Inflammatory macrophage treated with lipopolysaccharide for 1 hour (primary cell): ENCODE data around the gene SUGCT.

Source experiments
- DNase-seq, 2 donors: peaks; one replicate each; pipeline ENCODE4 v3.0.0-alpha.2; 2020 to 2022

SUGCT gene

GRCh38 chr7:40700653-40701421, 566.0 kb downstream of the SUGCT start:
- peak in 1 of 2 donors; percentile 32 for DNase-seq

DNA sequence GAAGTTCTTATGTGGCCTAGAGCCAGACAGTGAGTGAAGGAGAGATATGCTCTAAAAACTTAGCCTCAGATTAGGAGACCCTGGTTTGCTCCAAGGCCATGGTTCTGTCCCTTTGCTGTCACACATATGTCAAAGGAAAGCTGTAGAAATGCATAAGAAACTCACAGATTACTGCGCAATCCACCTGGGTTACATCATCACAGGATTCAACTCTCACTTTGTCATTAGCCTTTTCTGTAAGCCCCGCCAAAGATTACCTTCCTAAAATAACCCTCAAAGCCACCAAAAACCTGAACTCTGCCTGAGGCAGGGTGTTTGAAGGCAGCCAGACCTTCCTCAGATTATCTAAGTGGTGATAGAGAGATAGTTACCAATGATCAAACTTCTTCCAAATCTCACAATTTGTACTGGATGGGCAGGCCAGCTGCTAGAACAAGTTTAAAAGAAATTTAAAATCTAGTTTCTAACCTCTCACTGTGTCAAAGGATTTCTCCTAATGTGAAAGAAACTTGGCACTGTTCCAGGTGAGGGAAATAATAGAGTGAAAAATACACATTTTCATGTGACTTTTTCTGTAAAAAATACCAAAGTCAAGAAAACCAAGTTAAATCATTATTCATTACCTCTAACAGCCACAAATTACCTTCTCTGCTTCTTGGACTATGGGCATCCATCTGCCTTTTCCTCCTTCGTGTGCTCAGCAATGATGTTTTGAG, 567.2 kb downstream of the SUGCT start:
- DNase-seq = no peak

GRCh38 chr7:40704172-40704571, 569.4 kb downstream of the SUGCT start:
- no peak for DNase-seq

DNA sequence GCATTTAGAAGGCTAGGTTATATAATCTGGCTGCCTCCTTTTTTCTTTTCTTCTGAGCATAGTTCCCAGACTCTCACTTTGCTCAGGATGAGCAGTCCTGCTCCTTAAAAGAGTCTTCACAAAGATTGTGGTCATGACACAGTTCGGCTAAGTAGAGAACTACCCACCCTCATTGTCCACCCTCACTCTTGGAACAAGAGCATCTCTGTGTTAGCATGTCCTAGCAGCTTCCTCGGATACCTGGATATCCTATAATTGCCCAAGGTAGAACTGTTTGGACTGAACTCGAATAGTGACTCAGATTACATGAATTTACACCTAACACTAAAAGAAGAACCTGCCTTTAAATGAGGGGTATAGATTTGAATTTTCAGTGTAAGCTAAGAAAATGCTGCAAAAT, 572.0 kb downstream of the SUGCT start:
- DNase-seq = no peak

DNA sequence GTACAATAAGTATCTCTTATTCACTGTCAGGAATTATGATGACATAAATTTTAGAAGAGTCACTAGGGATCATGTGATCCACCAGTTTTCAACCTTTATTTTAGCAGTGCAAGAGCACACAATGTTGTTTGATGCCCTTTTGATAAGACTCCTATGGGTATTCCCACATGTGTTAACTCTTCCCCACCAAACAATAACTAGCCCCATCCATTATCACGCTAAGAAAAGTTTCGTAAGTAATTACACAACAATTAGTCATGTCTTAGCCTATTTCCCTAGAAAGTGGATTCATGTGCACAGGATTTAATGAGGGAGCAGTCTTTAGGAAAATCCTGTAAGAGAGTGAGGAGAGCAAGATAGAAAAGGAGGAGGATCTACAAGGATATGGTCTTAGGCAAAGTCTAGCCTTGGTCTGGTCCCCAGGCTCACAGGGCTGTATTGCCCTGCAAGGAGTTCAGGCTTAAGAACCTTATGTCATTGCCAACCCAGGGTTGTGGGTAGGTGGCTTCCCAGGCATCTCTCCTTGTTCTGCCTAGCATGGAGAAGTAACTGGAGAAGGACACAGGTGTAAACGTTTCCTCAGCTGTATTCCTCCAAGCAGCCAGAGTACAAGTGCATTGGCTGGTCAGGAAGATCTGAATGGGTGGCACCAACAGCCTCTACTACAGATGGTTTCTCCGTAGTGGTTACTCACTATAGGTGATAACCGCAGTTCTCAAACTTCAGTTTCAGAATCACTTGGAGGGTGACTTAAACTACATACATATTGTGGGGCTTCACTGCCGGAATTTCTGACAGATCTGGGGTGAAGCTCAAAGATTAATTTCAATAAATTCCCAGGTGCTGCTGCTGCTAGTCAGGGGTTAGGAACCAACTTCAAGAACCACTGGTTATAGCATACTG, 574.5 kb downstream of the SUGCT start:
- peak; percentile 23 to 30 for DNase-seq

- no peak for DNase-seq
Measured at GRCh38 chr7:40711706-40712105, 576.9 kb downstream of the SUGCT start.

GRCh38 chr7:40714363-40715052, 579.7 kb downstream of the SUGCT start:
- no peak for DNase-seq

- DNase-seq = no peak
Measured at GRCh38 chr7:40715053-40715430, 580.2 kb downstream of the SUGCT start.

DNA sequence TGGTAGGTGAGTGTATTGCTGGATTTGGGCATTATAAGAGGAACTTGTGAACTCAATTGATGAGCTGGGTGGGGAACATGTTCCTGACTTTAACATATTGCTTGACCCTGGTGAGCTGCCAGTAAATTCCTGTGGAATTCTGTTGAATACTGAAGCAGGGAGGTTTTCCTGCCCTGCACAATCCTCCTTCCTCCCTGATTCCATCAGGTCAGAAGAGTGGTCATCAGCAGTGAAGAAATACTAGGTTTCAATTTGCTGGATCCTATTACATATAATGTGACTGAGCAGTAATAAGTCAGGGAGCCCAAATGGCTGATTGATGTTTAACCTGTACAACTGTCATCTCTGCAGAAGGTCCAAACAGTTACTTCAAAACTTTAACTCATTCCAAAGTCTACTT, 581.2 kb downstream of the SUGCT start:
- DNase-seq = no peak

GRCh38 chr7:40717242-40717641, 582.4 kb downstream of the SUGCT start:
- no peak for DNase-seq

GRCh38 chr7:40720416-40720815, 585.6 kb downstream of the SUGCT start:
- DNase-seq = no peak

DNA sequence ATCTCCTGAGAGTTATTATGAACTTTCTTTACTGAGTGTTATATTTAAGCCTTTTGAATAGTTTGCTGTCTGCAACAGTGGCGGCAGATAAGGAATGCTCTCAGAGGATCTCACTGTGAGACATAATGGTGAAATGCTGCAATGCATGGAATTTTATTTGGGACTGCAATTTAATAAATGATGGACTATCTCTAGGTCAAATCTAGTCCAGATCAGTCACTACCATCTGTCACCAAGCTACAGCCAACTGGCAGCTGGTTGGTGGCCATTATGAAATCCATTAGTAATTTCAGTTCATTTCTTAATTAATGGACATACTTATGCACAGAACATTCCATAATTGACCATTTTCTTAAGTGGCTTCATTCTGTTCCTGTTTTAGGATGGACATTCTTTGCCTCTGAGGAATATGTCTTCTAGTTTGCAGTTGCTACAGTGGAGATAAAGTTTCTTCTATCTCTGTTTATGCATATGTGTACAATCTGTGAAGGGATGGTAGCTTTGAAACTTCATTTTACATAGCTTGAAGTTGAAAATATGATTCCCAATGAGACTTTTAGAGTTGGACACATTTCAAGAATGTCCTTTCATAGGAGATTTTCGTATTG, 586.6 kb downstream of the SUGCT start:
- no peak for DNase-seq

- DNase-seq = no peak
Measured at GRCh38 chr7:40722242-40722641, 587.4 kb downstream of the SUGCT start.

- DNase-seq = no peak
Measured at GRCh38 chr7:40723829-40724228, 589.0 kb downstream of the SUGCT start.

- DNase-seq = no peak
Measured at GRCh38 chr7:40726559-40726958, 591.8 kb downstream of the SUGCT start.

- DNase-seq = no peak
Measured at GRCh38 chr7:40733114-40733513, 598.3 kb downstream of the SUGCT start.

- DNase-seq = no peak
Measured at GRCh38 chr7:40733578-40733977, 598.8 kb downstream of the SUGCT start.

DNA sequence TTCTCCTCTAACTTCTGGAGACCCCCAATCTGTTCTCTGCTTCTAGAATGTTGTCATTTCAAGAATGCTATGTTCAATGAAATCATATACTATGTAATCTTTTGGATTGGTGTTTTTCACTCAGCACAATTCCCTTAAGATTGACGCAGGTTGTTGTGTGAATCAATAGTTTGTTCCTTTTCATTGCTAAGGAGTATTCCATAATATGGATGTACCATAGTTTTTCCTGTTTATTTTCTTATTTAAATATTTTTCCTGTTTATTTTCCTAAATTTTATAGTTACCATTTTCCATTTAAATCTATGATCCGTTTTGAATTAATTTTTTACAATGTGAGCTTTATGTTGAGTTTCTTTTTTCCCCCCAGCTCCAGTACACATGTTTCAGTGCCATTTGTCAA, 604.5 kb downstream of the SUGCT start:
- DNase-seq = no peak

- DNase-seq = no peak
Measured at GRCh38 chr7:40742270-40742669, 607.5 kb downstream of the SUGCT start.

DNA sequence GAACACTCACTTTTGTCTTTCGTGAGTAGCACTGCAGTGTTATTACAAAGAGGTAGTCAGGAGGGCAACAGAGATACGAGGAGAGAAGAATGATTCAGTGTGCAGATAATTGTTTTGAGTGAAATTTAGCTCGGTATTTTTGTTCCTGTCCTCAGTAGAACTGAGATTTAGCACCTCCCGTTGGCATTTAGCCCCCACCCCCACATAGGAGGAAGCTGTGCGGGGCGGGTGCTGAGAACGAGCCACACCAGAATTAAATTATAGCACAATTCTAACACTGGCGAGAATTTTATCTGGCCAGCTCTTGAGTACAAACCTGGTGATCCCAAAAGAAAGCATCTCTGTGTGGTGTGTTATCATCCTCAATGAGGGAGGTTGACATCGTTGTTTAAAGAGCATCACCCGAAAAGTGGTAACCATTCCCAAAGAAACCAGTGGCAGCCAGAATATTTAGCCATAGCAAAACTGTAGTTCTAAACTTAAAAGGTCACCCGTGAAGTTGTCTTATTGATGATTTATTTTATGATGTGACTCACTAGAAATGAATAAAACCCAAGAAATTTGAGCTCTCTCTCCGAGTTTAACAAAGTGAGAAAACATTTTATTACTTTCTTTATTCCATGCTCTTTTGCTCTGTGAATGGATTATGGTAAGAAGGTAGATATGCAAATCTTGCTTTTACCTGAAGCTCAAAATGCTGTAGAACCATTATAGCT, 612.2 kb downstream of the SUGCT start:
- no peak for DNase-seq

GRCh38 chr7:40747856-40748255, 613.1 kb downstream of the SUGCT start:
- DNase-seq = no peak

- DNase-seq = no peak
Measured at GRCh38 chr7:40749877-40750276, 615.1 kb downstream of the SUGCT start.
